Glomerular visceral epithelial cell (primary cell): ENCODE results near the gene HS1BP3.

Source experiments
- DNase-seq: peaks from one replicate; pipeline ENCODE4 v3.0.0-alpha.2; 2016; ENCODE audit errors: extremely low spot score

HS1BP3 gene, protein sequence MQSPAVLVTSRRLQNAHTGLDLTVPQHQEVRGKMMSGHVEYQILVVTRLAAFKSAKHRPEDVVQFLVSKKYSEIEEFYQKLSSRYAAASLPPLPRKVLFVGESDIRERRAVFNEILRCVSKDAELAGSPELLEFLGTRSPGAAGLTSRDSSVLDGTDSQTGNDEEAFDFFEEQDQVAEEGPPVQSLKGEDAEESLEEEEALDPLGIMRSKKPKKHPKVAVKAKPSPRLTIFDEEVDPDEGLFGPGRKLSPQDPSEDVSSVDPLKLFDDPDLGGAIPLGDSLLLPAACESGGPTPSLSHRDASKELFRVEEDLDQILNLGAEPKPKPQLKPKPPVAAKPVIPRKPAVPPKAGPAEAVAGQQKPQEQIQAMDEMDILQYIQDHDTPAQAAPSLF

GRCh38 chr2:20650877-20651730 is at the start of gene HS1BP3:
HS1BP3 (minus strand) TSS chr2:20651098; CDS start chr2:20651063, 35 bp downstream.
- DNase-seq = peak; percentile 84

DNA sequence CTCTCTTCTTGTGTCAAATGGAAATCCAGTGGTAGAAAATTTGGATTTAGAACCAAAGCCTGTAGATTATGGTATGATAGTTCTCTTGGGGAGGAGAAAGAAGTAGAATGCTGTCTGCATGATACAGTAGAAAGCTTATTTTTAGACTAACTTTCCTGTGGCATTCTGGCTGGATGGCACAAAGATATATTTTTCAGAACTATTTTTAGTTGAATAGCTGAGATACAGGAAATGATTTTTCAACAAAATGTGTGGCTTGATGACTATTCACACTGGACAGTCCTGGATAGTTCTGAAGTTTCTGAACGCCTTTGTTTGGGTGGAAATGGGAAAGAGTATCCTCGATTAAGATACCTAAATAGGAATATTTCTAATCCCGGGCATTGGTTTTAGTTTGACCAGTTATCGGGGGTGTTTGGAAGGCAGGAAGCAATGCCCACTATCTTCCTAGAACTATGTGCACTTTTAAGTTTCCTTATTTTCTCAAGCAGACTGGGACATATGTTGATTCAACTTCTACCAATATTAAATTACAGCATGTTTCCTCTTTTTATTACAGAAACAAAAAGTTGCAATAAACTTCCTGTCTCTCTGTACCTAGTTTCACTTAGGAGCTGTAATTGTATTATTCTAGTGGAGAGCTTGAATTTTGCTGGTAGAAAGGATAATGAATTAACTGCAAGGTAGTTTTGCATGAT is 48.2 kb upstream of the HS1BP3 start:
- DNase-seq = no peak

DNA sequence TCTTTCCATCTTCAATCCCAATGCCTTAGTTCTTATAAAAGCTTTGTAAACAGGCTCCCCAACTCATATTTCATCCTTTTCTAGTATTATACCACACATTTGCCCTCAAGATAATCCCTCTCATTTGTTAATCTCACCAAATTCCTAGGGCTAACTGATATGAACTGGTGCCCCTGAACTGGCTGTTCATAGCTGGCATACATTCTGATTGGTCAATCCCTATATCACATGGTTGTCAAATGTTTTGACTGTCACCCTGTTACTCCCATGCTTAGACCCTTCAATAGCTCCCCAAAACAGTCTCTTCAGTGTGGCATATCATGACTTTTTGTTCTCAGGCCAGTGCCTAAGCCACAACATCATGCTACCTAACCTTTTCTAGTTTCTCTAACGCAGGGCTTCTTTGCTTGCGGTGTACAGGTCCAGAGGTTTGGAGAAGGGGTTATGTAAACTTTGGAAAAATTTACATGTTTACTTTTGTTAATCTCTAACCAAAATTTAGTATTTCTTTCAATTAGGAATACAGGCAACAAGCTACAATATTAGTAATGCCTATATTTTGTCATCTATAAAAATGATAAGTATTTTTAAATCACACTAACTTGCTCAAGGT is 46.5 kb upstream of the HS1BP3 start:
- no peak for DNase-seq

GRCh38 chr2:20696366-20696765 is 45.5 kb upstream of the HS1BP3 start:
- DNase-seq = no peak

DNA sequence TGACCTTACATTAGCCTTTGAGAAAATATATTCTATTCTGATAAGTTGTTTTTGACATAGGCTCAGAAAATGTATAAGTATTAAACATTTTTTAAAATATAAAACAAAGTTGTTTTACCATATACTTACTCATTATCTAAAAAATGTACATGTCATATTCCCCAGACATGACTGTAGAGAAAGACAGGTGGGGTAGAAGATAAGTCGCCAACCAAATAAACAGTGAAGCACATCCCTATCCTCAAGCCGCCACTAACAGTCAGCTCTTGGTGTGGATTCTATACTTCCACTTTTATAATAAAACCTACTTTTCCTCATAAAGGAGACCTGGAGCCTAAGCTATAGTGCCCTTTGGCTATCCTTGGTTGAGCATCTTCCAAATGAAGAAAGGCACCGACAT is 42.4 kb upstream of the HS1BP3 start:
- DNase-seq = no peak

DNA sequence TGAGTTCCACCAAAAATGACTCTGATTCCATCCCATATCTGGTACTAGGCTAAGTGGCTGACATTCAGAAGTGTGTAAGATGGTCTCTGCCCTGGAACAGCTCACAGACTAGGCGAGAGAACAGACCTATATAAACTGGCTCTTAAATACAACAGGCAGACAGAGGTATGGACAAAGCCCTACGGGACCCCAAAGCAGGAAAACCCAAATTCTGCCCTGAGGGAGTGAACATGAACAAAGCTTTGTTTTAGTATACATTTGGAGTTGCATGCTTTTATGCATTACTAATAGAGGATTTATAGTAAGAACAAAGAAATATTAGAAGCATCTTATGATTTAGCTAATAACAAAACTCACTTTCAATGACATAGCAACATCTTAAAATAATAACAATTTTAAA is 41.2 kb upstream of the HS1BP3 start:
- no peak for DNase-seq

DNA sequence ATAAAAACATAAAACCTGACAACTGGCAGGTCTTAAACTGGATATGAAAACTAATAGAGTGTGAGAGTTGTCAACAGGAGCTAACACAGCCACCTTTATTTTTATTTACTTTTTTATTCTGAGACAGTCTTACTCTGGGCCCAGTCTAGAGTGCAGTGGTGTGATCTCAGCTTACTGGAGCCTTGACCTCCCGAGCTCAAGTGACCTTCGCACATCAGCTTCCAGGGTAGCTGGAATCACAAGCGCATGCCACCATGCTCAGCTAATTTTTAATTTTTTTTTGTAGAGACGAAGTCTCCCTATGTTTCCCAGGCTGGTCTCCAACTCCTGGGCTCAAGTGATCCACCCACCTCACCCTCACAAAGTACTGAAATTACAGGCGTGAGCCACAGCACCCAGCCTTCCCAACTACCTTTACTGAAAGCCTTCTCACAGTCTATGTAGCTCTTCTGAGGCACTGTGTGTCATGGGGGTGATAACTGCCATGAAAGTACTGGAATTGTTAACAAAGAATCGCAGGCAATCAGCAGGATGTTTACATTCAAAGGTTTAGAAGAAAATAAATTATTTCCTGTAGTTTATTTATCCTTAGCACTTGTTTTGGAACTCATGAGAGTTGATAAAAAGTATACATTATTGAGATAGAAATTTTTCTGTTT is 40.3 kb upstream of the HS1BP3 start:
- no peak for DNase-seq

- DNase-seq = no peak
Measured at GRCh38 chr2:20689428-20690264, 38.7 kb upstream of the HS1BP3 start.

- DNase-seq = no peak
Measured at GRCh38 chr2:20687260-20687832, 36.4 kb upstream of the HS1BP3 start.

GRCh38 chr2:20684581-20685063 is 33.7 kb upstream of the HS1BP3 start:
- DNase-seq = no peak

- no peak for DNase-seq
Measured at GRCh38 chr2:20682167-20682920, 31.4 kb upstream of the HS1BP3 start.

DNA sequence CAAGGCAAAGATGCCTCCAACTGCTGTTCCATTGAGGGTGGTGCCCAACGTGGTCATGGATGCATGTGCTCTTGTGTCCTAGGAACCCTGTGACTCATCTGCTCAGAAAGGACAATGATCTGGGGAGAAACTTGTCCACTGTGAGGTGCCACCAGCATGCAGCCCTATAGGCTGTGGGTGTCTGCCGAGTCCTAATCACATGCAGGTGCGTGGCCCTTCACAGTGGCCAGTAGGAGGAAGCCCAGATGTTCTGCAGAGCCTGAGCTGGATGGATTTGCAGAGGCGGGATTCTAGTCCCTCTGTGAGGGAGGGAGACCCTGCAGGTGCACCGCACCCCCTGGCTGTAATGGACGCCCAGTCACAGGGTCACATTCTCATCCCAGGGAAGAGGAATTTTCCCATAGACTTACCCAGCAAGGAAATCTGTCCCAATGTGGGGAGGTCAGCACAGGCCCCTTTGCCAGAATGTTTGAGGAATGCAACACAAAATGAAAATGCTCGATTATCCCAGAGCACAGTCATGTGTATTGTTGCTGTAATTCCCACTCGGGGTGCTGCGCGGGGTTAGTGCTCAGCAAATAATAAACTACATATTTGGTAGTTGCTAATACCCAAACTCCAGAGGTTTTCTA is 30.0 kb upstream of the HS1BP3 start:
- DNase-seq = no peak

GRCh38 chr2:20678780-20679179 is 27.9 kb upstream of the HS1BP3 start:
- DNase-seq = no peak

- DNase-seq = no peak
Measured at GRCh38 chr2:20678086-20678395, 27.1 kb upstream of the HS1BP3 start.

DNA sequence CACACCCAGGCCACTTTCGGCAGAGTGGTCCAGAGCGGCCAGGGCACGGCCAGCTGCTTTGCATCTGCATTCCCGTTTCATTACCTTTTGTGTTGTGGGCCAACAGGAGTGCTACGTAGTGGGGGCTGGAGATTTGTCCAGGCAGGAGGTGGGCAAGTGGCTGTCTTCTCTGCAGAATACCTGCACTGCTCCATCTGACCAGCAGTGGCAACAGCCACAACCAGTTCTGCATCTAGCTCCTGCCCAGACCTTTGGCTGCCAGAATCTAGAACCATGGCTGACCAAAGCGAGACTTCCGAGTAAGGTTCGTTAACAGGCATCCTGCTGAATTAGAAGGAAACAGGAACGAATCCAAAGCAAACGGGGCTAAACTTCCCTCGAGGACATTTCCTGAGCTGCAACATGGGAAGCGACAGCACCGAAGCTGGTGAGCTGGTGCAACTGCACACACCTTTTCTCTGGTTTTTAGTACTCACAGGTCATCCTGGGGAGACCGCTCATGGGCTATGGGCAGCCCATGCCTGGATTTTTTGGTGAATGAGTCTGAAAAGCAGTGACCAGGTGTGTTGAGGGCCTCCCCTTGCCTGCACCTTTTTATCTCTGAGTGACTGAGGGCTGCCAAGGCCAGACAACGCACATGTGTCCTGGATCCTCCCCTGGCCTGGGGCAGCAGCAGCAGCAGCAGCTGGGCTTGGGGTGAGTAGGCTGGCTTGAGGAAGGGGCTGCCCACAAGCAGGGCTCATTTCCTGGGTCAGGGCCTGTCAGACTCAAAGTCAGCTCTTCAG is 26.6 kb upstream of the HS1BP3 start:
- no peak for DNase-seq

DNA sequence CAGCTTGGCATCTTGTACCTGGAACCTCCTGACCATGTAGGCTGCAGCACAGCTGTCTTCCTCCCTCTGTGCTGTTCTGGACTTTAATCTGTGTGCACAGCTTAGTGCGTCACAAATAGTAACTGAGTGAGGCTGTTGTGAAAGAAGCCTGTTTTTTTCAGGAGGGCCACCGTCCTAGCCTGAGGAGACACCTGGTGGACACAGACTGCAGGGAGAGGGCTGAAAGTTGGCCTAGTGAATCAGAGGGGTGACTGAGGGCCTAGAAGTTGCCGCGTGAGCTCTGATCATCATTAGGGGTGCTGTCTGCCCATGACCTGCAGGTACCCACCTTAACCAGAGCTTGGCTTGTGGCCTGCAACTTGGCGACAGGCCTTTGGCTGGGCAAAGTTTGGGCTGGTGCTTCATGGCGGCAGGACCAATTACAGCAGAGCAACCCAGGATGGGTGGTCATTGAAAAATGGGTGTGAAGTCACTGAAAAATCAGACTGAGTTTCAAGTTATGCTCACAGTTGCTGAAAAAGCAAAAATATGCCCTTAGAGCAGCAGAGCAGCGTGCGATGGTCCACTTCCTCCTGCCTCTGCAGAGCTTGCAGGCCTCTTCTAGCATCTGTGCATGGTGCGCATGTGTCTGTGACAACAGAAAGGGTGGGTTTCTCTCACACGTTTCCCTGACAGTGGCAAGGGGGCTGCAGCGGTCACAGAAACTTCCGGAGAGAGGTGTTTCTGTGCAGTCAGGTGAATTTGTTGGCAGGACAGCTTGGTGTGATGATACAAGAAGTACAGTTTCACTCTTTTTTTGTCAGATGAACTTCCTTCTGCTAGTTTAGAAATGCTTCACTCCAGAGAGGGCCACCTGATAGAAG is 25.7 kb upstream of the HS1BP3 start:
- no peak for DNase-seq

DNA sequence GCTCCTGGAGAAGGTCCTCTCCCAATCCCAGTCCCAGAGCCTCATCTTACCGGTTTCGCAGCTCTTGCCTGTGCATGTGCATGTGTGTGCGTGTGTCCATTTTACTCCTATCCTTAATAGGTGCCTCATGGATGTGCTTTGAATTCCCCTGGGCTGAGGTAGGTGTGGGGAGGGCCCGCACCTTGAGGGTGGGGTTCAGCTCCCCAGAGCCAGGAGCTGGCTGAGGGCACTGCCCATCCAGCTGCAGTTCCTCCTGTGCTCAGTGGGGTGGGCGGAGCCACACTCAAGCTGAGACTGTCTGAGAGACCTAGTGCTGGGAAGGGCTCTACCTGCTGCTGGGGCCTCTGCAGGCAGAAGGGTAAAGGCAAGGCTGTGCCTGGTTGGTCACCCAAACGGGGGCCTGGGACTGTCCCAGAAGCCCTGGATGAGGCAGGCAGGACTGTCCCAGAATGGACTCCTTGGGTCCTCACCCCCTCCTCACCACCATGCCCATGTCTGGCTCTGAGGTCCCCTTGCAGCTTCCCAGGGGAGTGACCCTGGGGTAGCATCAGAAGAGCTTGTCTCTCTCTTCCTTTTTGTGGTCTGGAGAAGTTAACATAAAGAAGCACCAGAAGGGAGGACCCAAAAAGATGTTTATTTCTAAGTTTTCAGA is 24.9 kb upstream of the HS1BP3 start:
- DNase-seq = peak; percentile 31
